Measurements from ENCODE around the gene BPI. TPM values are rescaled to one million over a fixed set of nuclear protein-coding genes. Genes with fewer than 3 reads are reported as not detected.

BPI gene
- total and polyA plus RNA-seq, 2 donors from 2014 or later: 0.16 to 1.5 TPM

- H3K36me3 ChIP-seq (ENCODE audit: control insufficient read depth in 2 of 3, insufficient read depth in 3 of 3, low read length in 3 of 3): no peaks in the 10 kb centered on the region
- no peak for DNase-seq
- H3K27ac ChIP-seq (ENCODE audit: low read depth in 2 of 2, low read length in 2 of 2): no peak overlapping the region
- intact Hi-C loops (cut with DNase I): no loop called here
- H3K4me3 ChIP-seq (ENCODE audit: low read length in 3 of 3): no peak overlapping the region
- no peaks in the 10 kb centered on the region for H3K9me3 ChIP-seq (ENCODE audit: control insufficient read depth in 2 of 3, insufficient read depth in 1 of 3, low read length in 3 of 3)
- no peak for TF ChIP-seq CTCF (IDR thresholded peaks at IDR 0.05; ENCODE audit: borderline replicate concordance, extremely low read depth, insufficient read depth)
- no peak for FAIRE-seq
- H3K4me1 ChIP-seq (ENCODE audit: control insufficient read depth in 2 of 3, insufficient read depth in 2 of 3, low read depth in 1 of 3, low read length in 3 of 3): no peaks in the 10 kb centered on the region
- no peak overlapping the region for H3K9ac ChIP-seq (ENCODE audit: low read length in 3 of 3)
- H3K27me3 ChIP-seq (ENCODE audit: control insufficient read depth, insufficient read depth, low read length): no peaks in the 10 kb centered on the region
Measured at GRCh38 chr20:38305541-38305940, 1.6 kb downstream of the BPI start.

- no peak for TF ChIP-seq CTCF (IDR thresholded peaks at IDR 0.05; ENCODE audit: borderline replicate concordance, extremely low read depth, insufficient read depth)
- no peak overlapping the region for H3K27ac ChIP-seq (ENCODE audit: low read depth in 2 of 2, low read length in 2 of 2)
- peaks cover 0 to 4% (median 0%) of the 10 kb centered on the region in 3 donors for H3K4me1 ChIP-seq (ENCODE audit: control insufficient read depth in 2 of 3, insufficient read depth in 2 of 3, low read depth in 1 of 3, low read length in 3 of 3)
- no peaks in the 10 kb centered on the region for H3K36me3 ChIP-seq (ENCODE audit: control insufficient read depth in 2 of 3, insufficient read depth in 3 of 3, low read length in 3 of 3)
- H3K9me3 ChIP-seq (ENCODE audit: control insufficient read depth in 2 of 3, insufficient read depth in 1 of 3, low read length in 3 of 3): no peaks in the 10 kb centered on the region
- no peaks in the 10 kb centered on the region for H3K27me3 ChIP-seq (ENCODE audit: control insufficient read depth, insufficient read depth, low read length)
- intact Hi-C loops (cut with DNase I): no loop called here
- DNase-seq: no peak
- H3K9ac ChIP-seq (ENCODE audit: low read length in 3 of 3): no peak overlapping the region
- no peak overlapping the region for H3K4me3 ChIP-seq (ENCODE audit: low read length in 3 of 3)
- no peak for FAIRE-seq
Measured at GRCh38 chr20:38306379-38306778, 2.4 kb downstream of the BPI start.

- no peak overlapping the region for H3K27ac ChIP-seq (ENCODE audit: low read depth in 2 of 2, low read length in 2 of 2)
- no peak for TF ChIP-seq CTCF (IDR thresholded peaks at IDR 0.05; ENCODE audit: borderline replicate concordance, extremely low read depth, insufficient read depth)
- no peak overlapping the region for H3K4me3 ChIP-seq (ENCODE audit: low read length in 3 of 3)
- peaks cover 0 to 4% (median 0%) of the 10 kb centered on the region in 3 donors for H3K4me1 ChIP-seq (ENCODE audit: control insufficient read depth in 2 of 3, insufficient read depth in 2 of 3, low read depth in 1 of 3, low read length in 3 of 3)
- H3K9ac ChIP-seq (ENCODE audit: low read length in 3 of 3): no peak overlapping the region
- intact Hi-C loops (cut with DNase I): no loop called here
- FAIRE-seq: no peak
- no peak for DNase-seq
- no peaks in the 10 kb centered on the region for H3K27me3 ChIP-seq (ENCODE audit: control insufficient read depth, insufficient read depth, low read length)
- H3K9me3 ChIP-seq (ENCODE audit: control insufficient read depth in 2 of 3, insufficient read depth in 1 of 3, low read length in 3 of 3): no peaks in the 10 kb centered on the region
- H3K36me3 ChIP-seq (ENCODE audit: control insufficient read depth in 2 of 3, insufficient read depth in 3 of 3, low read length in 3 of 3): no peaks in the 10 kb centered on the region
Measured at GRCh38 chr20:38307371-38308046, 3.6 kb downstream of the BPI start.

- no peak for DNase-seq
- H3K27me3 ChIP-seq (ENCODE audit: control insufficient read depth, insufficient read depth, low read length): no peaks in the 10 kb centered on the region
- H3K36me3 ChIP-seq (ENCODE audit: control insufficient read depth in 2 of 3, insufficient read depth in 3 of 3, low read length in 3 of 3): no peaks in the 10 kb centered on the region
- no peak overlapping the region for H3K4me3 ChIP-seq (ENCODE audit: low read length in 3 of 3)
- no peak for TF ChIP-seq CTCF (IDR thresholded peaks at IDR 0.05; ENCODE audit: borderline replicate concordance, extremely low read depth, insufficient read depth)
- no peaks in the 10 kb centered on the region for H3K9me3 ChIP-seq (ENCODE audit: control insufficient read depth in 2 of 3, insufficient read depth in 1 of 3, low read length in 3 of 3)
- no peak for FAIRE-seq
- peaks cover 0 to 4% (median 0%) of the 10 kb centered on the region in 3 donors for H3K4me1 ChIP-seq (ENCODE audit: control insufficient read depth in 2 of 3, insufficient read depth in 2 of 3, low read depth in 1 of 3, low read length in 3 of 3)
- no peak overlapping the region for H3K27ac ChIP-seq (ENCODE audit: low read depth in 2 of 2, low read length in 2 of 2)
- intact Hi-C loops (cut with DNase I): no loop called here
- H3K9ac ChIP-seq (ENCODE audit: low read length in 3 of 3): no peak overlapping the region
Measured at GRCh38 chr20:38308047-38308438, 4.1 kb downstream of the BPI start.
